ENCODE results near the gene ERVK3-1.

GRCh38 chr19:58294743-58295374 is 10.3 kb upstream of the ERVK3-1 start:
- TF ChIP-seq CTCF (IDR thresholded peaks at IDR 0.05; ENCODE audit: insufficient read depth, low read depth, low read length) (no peak), EZH2 (IDR thresholded peaks at IDR 0.05; ENCODE audit: insufficient read depth, low read length) (no peak)

Data from astrocyte (in vitro differentiated cells and primary cell).